Natural killer cell (primary cell): Measurements from ENCODE around the gene LIPG. TPM values are rescaled to one million over a fixed set of nuclear protein-coding genes. Genes with fewer than 3 reads are reported as not detected.

Experiments used
- ATAC-seq, 3 donors: fragments of 150-1000 bp in 2 of 3; fragments of 200-7000 bp in 1 of 3; cut with Tn5 transposase; 1 replicate in 1 of 3; 2 replicates in 2 of 3; pipeline ENCODE4 v1.10.0; 2021; ENCODE audit warnings: mild to moderate bottlenecking in 2 of 3, moderate library complexity in 2 of 3
- DNase-seq, 2 donors: peaks; one replicate each; pipeline versions ENCODE4 v3.0.0 to v3.0.0-alpha.2; 2013 to 2021; ENCODE audit warnings: mixed read lengths in 1 of 2
- H3K27ac ChIP-seq: one replicate; pipeline ENCODE4 v1.5.1; 2013; ENCODE audit warnings: mild to moderate bottlenecking, low read length
- H3K27me3 ChIP-seq: one replicate; pipeline ENCODE4 v1.6.1; 2013; ENCODE audit warnings: low read length; ENCODE audit not compliant: control insufficient read depth, insufficient read depth
- H3K36me3 ChIP-seq: one replicate; pipeline ENCODE4 v1.6.1; 2013; ENCODE audit warnings: low read length; ENCODE audit not compliant: control insufficient read depth, insufficient read depth
- H3K4me1 ChIP-seq: one replicate; pipeline ENCODE4 v1.6.1; 2013; ENCODE audit warnings: low read length; ENCODE audit not compliant: control insufficient read depth, insufficient read depth
- H3K4me3 ChIP-seq: one replicate; pipeline ENCODE4 v1.5.1; 2013; ENCODE audit warnings: low read length
- H3K9me3 ChIP-seq: one replicate; pipeline ENCODE4 v1.6.1; 2013; ENCODE audit warnings: low read length; ENCODE audit not compliant: control insufficient read depth, insufficient read depth
- H3K27ac Mint-ChIP-seq, 2 donors: one replicate each; pipeline ENCODE4 v1.8.0; 2022; ENCODE audit warnings: mild to moderate bottlenecking in 2 of 2, mixed read lengths in 2 of 2, moderate library complexity in 1 of 2
- H3K27me3 Mint-ChIP-seq, 2 donors: one replicate each; pipeline ENCODE4 v1.8.0; 2022; ENCODE audit warnings: low read depth in 2 of 2, mixed read lengths in 2 of 2
- H3K36me3 Mint-ChIP-seq: one replicate; pipeline ENCODE4 v1.8.0; 2022; ENCODE audit warnings: mixed read lengths
- H3K4me1 Mint-ChIP-seq, 2 donors: one replicate each; pipeline ENCODE4 v1.8.0; 2022; ENCODE audit warnings: mixed read lengths in 2 of 2
- H3K4me3 Mint-ChIP-seq: one replicate; pipeline ENCODE4 v1.8.0; 2022; ENCODE audit warnings: mild to moderate bottlenecking, moderate library complexity, mixed read lengths
- H3K9me3 Mint-ChIP-seq, 2 donors: one replicate each; pipeline ENCODE4 v1.8.0; 2022; ENCODE audit warnings: mixed read lengths in 2 of 2
- CTCF ChIP-seq: fragments of 200-600 bp; IDR thresholded peaks from one replicate; pipeline ENCODE4 v1.8.0; 2022; ENCODE audit warnings: antibody characterized with exemption
- WGBS: methylation state at CpG from one replicate; pipeline ENCODE4 v1.1.7; 2013; ENCODE audit warnings: missing lambda C conversion rate; ENCODE audit not compliant: insufficient coverage; 5-methylcytosine and 5-hydroxymethylcytosine counted together
- intact Hi-C: fragments of 100-400 bp; cut with micrococcal nuclease; formaldehyde crosslinking; loops from one replicate; pipeline ENCODE4 v1.14.2; 2022
- total RNA-seq, 4 donors: library from RNA; stranded (reverse); fragments of 120-200 nt in 1 of 4; gene quantifications; one replicate each; pipeline versions ENCODE4 v1.2.3 to v1.2.4, GENCODE V29; 2013 to 2022

Gene LIPG
- total RNA-seq, 3 donors from 2014 or later (not counting 1 experiment from before 2014, with no cell fraction given): 0.48 TPM; not detected in 2

DNA sequence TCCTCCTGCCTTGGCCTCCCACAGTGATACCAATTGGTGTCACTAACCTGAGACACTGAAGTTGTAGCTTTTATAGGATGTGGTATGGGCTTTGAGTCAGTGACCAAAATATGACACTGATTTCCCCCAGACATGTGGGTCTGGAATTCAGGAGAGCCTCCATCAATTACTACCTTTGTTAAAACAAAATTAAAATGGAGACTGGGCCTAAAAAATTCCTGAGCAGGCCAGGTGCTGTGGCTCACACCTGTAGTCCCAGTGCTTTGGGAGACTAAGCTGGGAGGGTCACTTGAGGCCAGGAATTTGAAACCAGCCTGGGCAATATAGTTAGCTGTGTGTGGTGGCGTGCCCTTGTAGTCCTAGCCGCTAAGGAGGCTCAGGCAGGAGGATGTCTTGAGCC is 36.9 kb upstream of the LIPG start:
- Mint-ChIP-seq H3K27ac (no peak overlapping the region), H3K4me1 (no peaks in the 10 kb centered on the region), H3K9me3 (no peaks in the 10 kb centered on the region), H3K36me3 (no peaks in the 10 kb centered on the region), H3K27me3 (peaks cover 6 to 15% of the 10 kb centered on the region in 2 donors), H3K4me3 (no peak overlapping the region)
- intact Hi-C loops: no loop called here
- WGBS: 89% methylated on average over 2 of the region's 2 CpGs
- Histone ChIP-seq H3K4me1 (no peaks in the 10 kb centered on the region), H3K27me3 (no peaks in the 10 kb centered on the region), H3K27ac (no peak overlapping the region), H3K4me3 (no peak overlapping the region), H3K9me3 (no peaks in the 10 kb centered on the region), H3K36me3 (no peaks in the 10 kb centered on the region)
- no peak for ATAC-seq
- no peak for TF ChIP-seq CTCF
- no peak for DNase-seq

- Mint-ChIP-seq H3K27me3 (peaks cover 9 to 23% of the 10 kb centered on the region in 2 donors), H3K27ac (no peak overlapping the region), H3K4me3 (no peak overlapping the region), H3K9me3 (no peaks in the 10 kb centered on the region), H3K36me3 (no peaks in the 10 kb centered on the region), H3K4me1 (no peaks in the 10 kb centered on the region)
- WGBS: 100% methylated on average over 2 of the region's 2 CpGs
- H3K27me3 ChIP-seq: no peaks in the 10 kb centered on the region
- H3K4me3 ChIP-seq: no peak overlapping the region
- no peaks in the 10 kb centered on the region for H3K36me3 ChIP-seq
- no peaks in the 10 kb centered on the region for H3K9me3 ChIP-seq
- TF ChIP-seq CTCF: no peak
- ATAC-seq (no peak), DNase-seq (no peak)
- no peak overlapping the region for H3K27ac ChIP-seq
- intact Hi-C loops: no loop called here
- H3K4me1 ChIP-seq: no peaks in the 10 kb centered on the region
Observed at GRCh38 chr18:49525981-49526380, 35.9 kb upstream of the LIPG start.

GRCh38 chr18:49527631-49528327 is 34.1 kb upstream of the LIPG start:
- no peak for ATAC-seq
- DNase-seq: no peak
- Histone ChIP-seq H3K36me3 (no peaks in the 10 kb centered on the region), H3K27ac (no peak overlapping the region), H3K9me3 (no peaks in the 10 kb centered on the region), H3K4me3 (no peak overlapping the region), H3K27me3 (no peaks in the 10 kb centered on the region), H3K4me1 (no peaks in the 10 kb centered on the region)
- 74% methylated on average over 8 of the region's 8 CpGs for WGBS
- no peak overlapping the region for H3K27ac Mint-ChIP-seq
- H3K4me1 Mint-ChIP-seq: no peaks in the 10 kb centered on the region
- intact Hi-C loops: no loop called here
- peaks cover 9 to 29% of the 10 kb centered on the region in 2 donors for H3K27me3 Mint-ChIP-seq
- no peaks in the 10 kb centered on the region for H3K36me3 Mint-ChIP-seq
- TF ChIP-seq CTCF: no peak
- H3K9me3 Mint-ChIP-seq: no peaks in the 10 kb centered on the region
- H3K4me3 Mint-ChIP-seq: no peak overlapping the region

- H3K4me3 Mint-ChIP-seq: no peak overlapping the region
- TF ChIP-seq CTCF: no peak
- H3K36me3 Mint-ChIP-seq: no peaks in the 10 kb centered on the region
- Histone ChIP-seq H3K27me3 (no peaks in the 10 kb centered on the region), H3K9me3 (no peaks in the 10 kb centered on the region), H3K4me3 (no peak overlapping the region), H3K36me3 (no peaks in the 10 kb centered on the region), H3K27ac (no peak overlapping the region), H3K4me1 (no peaks in the 10 kb centered on the region)
- H3K4me1 Mint-ChIP-seq: no peaks in the 10 kb centered on the region
- no peak for ATAC-seq
- peaks cover 9 to 32% of the 10 kb centered on the region in 2 donors for H3K27me3 Mint-ChIP-seq
- no peak overlapping the region for H3K27ac Mint-ChIP-seq
- no peak for DNase-seq
- H3K9me3 Mint-ChIP-seq: no peaks in the 10 kb centered on the region
- intact Hi-C loops: no loop called here
- 66% methylated on average over 3 of the region's 3 CpGs for WGBS
Observed at GRCh38 chr18:49529596-49529995, 32.3 kb upstream of the LIPG start.
